Uterus (tissue), 2 donors: ENCODE data around the gene PTPRG.

ENCODE experiments used
- CTCF ChIP-seq, 4 experiments: fragments of 200-600 bp in 2 of 4; fragments of 450-650 bp in 2 of 4; sonication (generic) in 2 of 4; IDR thresholded peaks; one replicate each; pipeline ENCODE4 v1.5.1; 2016 to 2019; ENCODE audit warnings: antibody characterized with exemption in 4 of 4, mild to moderate bottlenecking in 2 of 4, moderate library complexity in 1 of 4
- POLR2A ChIP-seq, 2 donors: fragments of 450-650 bp; IDR thresholded peaks; one replicate each; pipeline ENCODE4 v1.6.1; 2016; ENCODE audit warnings: antibody characterized with exemption in 2 of 2, mild to moderate bottlenecking in 1 of 2, moderate library complexity in 1 of 2

GRCh38 chr3:61890167-61890566, 328.8 kb downstream of the PTPRG start:
- TF ChIP-seq POLR2A (IDR thresholded peaks at IDR 0.05): no peak
- no peak for TF ChIP-seq CTCF (IDR thresholded peaks at IDR 0.05)
